GM18873 (cell line): ENCODE results near the gene C3AR1.

ENCODE experiments used
- ATAC-seq: cut with Tn5 transposase; IDR thresholded peaks from one replicate; pipeline ENCODE4 v1.9.1; 2021; ENCODE audit warnings: mild to moderate bottlenecking, moderate library complexity, moderate number of reproducible peaks; ENCODE audit not compliant: unreplicated experiment, low FRiP score

The C3AR1 gene

DNA sequence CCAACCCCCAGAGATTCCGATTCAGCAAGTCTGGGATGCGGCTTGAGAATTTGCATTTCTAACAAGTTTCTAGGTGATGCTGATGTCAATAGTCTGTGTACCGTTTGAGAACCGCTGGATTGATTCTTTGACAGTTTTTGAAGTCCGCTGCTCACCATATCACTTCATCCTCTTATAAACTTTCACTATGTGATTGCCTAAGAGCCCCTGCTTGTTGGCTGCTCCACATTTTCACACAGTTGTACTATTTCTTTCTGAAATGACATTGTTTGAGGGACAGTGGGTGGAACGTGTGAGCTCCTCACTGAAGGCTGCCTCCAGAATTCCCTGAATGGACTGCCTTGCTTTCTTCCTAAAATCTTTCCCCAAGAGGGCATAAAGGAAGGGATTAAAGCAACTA is 7.7 kb downstream of the C3AR1 start:
- no peak for ATAC-seq

DNA sequence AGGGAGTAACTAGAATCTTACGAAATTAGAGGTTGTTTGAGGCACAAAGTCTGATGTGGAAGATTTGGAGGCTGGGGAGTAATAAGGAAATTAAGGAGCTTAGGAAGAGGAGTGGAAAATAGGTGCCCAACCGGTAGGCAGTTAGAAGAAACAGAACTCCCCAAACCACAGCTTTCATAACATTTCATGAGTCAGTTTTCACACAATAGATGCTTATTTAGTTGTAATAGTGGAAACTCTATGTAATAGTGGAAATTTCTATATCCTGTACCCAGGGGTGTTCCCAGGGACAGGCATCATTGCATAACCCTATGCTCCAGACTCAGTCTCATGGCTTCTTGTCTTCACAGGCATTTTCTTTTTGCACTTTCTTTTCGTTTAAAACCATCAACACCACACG is 8.3 kb downstream of the C3AR1 start:
- no peak for ATAC-seq

DNA sequence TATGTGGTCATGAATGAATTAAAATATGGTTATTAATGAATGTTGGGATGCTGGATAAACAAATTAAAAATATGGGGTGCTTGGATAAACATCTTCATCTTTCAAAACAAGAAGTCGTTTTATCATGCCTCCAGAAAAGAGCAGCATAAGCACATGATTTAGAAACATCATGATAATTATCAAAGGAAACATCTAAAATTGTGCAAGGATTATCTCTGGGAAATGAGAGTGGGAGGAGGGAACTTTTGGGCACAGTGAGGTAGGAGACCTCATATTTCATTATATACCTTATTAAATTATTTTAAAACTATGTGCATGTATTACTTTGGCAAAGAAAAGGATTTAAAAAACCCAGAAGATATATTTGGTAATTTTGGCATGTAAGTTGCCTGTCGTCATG is 8.9 kb downstream of the C3AR1 start:
- no peak for ATAC-seq

DNA sequence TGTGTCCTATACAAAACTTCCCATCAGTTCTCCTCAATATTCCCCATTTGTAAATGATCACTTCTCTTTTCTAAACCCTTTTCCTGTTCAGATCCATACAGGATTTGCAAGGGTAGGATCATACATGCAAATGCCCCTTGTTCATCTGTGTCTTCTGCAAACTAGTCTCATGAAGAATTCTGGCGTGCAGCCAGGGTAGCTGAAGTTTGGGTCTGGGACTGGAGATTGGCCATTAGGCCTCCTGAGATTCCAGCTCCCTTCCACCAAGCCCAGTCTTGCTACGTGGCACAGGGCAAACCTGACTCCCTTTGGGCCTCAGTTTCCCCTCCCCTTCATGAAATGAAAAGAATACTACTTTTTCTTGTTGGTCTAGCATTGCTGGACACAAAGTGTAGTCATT is 11.3 kb downstream of the C3AR1 start:
- ATAC-seq, result no peak

DNA sequence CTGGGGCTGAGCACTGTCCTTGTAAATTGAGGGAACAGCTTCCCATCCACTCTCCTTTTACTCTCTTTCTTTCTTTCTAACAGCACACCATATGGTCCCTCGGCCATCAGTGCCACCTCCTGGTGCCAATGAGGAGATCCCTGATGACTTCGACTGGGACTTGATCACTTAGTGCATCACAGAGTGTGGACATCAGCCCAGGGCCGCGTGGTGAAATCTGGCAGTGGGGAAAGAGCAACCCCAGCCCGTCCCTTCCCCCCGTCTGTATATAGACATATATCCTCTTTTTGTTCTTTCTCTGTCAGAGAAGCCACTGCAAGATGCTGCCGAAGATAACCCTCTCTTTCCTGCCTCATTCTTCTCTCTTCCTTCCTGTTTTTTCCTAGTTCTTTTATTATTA is 13.5 kb downstream of the C3AR1 start:
- no peak for ATAC-seq

DNA sequence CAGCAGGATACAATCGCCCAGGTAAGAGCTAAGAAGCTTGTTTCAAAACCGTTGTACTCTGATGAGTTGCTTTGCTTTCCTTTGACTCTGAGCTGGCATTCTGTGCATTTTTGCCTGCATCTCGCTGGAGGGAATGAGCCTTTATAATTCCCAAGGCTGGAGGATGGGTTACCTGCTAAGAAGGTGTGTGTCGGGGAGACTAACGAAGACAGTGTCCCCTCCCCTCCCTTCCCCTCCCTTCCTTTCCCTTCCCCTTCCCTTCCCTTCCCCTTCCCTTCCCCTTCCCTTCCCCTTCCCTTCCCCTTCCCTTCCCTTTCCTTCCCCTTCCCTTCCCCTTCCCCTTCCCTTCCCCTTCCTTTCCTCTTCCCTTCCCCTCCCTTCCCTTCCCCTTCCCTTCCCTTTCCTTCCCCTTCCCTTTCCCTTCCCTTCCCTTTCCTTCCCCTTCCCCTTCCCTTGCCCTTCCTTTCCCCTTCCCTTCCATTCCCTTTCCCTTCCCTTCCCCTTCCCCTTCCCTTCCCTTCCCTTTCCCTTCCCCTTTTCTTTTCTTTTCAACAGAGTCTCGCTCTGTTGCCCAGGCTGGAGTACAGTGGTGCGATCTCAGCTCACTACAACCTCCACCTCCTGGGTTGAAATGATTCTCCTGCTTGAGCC is 15.4 kb downstream of the C3AR1 start:
- no peak for ATAC-seq

DNA sequence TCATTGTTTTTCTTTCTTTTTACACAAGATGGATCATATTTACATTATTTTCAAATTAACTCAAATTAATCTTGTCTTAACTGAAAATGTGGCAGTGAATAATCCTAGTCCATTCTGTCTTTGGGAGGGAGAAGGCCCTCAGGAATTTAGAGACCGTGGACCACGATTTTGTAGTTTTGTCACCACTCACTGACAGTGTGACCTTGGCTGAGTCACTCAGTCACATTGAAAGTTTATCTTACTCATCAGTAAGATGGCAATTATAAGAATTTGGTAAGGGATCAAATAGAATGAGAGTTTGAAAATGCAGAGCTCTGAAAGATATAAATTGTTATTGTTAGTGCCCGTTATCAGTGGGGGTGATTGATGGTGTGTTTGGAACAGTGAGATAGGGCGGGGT is 17.3 kb downstream of the C3AR1 start:
- ATAC-seq, result no peak

DNA sequence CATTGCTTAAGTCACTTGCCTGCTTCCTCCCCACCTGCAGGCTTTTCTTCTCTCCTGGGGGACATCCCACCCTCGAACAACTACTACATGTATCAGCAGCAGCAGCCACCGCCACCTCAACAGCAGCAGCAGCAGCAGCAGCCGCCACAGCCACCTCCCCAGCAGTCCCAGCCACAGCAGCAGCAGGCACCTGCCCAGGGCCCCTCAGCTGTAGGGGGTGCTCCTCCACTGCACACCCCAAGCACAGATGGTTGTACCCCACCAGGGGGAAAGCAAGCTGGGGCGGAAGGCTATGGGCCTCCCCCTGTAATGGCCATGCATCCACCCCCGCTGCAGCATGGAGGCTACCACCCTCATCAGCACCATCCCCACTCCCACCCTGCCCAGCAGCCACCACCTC is 18.3 kb downstream of the C3AR1 start:
- ATAC-seq, result no peak

DNA sequence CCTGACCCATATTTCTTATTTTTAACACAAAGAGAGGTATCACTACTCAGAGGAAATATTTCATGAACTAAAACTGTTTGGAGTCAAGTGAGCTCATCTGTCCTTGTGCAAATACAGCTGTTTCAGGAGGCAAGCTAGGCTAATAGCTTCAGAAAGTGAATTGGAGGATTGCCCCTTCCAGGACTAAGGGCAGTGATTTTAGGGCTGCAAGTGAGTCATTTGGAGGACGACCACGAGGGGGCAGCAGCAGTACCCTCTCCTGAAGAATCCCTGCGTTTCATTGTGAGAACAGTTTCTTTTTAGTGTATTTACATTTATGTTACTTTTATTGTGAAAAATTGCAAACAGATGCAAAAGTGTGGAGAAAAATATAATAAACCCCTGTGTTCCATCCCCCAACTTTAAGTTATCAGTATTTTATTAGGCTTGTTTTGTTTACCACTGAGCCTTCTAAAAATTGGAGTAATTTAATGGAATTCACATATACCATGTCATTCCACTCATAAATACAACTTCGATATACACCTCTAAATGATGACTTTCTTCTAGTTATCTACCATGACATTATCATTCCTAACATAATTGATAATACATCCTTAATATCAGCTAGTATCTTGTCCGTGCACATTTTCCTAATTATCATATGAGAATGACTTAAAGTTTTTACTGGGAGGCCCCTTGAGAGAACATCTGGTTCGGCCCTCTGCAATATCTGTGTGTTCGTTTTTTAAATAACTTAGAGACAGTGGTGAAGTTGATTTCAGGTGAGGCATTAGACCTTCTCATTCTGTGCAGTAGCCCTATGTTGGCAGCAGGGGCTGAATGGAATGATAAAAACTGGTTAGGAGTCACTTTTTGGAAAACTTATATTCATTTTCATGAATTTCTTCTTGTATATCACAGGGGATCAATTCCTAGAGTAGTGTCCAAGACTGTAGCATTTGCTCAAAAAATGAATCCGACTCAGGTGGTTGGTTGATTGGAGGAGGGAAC is 19.9 kb downstream of the C3AR1 start:
- no peak for ATAC-seq

DNA sequence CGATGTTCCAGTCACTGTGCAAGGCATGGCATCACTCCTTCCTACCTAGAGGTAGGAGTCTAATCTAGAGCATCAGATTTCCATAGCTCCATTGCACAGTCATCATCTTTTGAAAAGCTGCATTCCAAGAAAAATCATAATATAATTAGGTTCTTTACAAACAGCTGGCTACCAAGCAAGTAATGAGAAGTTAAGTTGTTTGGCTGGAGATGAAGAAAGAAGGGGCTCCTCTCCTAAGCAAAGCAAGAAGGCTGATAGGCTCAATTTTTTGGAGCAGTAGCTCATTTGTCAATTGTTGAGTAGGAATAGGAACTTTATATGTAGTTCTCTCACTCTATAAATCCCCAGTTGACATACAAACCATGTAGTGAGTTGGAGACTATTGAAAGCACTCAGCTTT is 25.4 kb downstream of the C3AR1 start:
- ATAC-seq, result no peak

DNA sequence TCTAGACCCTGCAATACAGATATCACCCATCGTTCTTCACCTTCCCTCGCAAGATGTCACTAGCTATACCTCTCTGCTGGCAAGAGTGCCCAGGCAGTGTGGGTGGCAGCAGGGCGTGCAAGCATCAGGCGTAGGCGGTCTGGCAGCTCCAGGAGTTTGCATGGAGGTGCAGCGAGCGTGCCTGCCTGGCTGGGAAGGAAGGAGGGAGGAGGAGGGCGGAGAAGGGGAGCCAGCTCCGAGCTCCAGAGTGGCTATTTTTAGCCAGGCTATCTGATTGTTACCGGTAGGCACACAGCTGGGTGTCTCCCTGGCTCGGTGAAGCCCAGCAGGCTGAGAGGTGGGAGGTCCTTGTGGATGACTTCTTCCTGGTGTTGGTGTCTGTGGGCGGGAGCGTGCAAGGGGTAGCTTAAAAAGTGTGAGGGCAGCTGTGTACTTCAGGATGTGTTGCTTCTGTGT is 27.5 kb downstream of the C3AR1 start:
- no peak for ATAC-seq

DNA sequence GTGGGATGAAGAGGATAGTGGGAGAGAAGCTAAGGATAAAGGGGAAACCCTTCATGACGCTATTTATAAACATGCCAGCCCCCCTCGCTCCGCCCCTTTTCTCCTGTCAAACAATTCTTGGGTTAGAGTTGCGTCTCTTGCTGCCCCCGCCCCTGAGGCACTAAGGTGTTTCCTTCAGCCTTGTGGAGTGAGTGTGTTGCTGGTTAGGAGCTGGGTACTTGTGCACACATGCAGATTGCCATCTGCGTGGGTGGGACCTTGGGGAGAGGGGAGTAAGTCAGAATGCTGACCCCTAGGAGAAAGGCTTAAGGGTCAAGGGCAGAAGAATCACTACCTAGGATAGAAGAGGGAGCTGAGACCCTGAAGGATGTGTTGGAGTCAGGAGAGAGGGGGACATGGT is 28.2 kb downstream of the C3AR1 start:
- ATAC-seq, result no peak

DNA sequence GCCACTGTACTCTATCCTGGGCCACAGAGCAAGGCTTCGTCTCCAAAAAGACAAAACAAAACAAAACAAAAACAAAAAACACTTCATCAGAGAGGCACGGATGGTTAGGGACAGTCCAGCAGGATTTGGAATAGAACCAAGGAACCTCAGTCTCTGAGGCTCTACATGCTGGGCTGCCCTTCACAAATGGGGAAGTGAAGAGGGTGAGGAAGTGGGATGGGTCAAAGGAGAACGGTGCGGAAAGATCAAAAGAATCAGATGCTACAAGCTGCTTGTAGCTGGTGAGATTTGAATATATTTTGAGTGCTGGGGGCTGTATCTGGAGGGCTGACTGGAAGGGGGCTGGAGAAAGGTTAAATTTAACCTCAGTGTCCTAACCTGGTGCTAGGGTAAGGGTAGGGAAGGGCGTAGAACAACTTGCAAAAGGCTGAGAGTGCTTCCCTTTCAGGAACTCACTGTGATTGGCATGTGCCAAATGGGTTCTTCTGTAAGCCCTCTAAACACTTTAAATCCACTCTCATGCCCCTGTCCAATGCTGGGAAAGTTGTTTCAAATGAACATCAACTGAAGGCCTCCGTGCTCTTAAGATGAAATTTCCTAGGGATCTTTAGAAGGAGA is 29.0 kb downstream of the C3AR1 start:
- no peak for ATAC-seq

DNA sequence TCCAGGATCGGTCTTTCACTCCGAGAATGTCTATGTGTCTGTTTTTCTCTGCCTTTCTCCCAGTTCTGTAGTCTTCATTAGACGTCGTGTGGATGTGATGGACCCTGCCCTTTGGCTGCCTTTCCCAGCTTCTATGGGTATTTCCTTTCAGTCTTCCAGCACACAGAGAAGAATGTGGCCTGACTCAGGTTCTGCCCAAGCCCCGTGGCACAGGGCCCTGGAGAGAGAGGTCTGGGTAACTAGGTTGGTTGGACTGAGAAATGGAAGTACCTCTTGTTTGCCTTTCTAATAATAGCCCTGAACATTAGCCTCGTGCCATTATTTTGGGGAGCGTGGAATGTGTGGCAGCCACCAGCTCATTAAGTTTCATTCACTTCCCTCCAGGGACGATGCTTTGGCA is 29.8 kb downstream of the C3AR1 start:
- no peak for ATAC-seq

DNA sequence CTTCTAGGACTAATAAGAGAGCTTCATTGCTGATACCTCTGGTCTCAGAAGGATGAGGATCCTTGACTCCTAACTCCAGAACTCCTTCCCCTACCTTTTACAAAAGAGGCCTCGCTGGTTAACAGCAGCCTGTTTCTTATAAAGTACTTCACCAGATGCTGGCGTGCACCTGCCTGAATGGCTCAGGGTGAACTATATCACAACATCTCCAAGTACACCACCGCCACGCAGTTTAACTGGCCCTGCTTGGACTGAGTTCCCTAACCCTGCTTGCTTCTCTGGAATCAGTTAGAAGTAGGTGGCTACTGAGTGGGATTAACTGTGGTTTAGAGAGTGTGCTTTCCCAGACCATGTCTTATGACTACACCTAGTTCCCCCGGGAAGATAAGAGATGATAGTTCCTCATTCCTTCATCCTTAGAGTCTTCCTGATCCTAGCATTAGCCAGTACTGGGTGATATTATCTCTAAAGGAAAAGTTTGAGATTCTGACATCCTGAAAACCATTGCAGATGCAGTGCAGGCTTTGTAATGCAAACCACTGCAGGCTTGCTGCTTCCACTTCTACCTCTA is 30.6 kb downstream of the C3AR1 start:
- ATAC-seq, result no peak

DNA sequence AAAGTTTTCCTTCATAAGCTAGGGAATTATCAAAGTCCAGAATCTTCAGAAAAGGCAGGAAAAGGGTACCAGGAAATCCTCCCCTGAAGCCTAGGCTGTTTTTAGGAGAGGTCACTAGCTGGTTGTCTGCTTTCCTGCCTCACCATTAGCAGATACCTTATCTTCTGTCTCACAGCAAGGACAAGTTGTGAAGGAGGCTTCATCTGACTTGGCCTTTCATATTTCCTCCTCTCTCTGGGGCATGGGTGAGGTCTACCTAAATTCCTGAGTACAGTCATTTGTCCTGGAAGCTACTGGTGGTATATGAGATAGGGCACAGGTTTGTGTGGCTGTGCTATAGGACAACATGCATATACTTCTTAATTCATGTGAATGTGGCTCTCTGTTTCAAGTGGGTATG is 31.4 kb downstream of the C3AR1 start:
- no peak for ATAC-seq

DNA sequence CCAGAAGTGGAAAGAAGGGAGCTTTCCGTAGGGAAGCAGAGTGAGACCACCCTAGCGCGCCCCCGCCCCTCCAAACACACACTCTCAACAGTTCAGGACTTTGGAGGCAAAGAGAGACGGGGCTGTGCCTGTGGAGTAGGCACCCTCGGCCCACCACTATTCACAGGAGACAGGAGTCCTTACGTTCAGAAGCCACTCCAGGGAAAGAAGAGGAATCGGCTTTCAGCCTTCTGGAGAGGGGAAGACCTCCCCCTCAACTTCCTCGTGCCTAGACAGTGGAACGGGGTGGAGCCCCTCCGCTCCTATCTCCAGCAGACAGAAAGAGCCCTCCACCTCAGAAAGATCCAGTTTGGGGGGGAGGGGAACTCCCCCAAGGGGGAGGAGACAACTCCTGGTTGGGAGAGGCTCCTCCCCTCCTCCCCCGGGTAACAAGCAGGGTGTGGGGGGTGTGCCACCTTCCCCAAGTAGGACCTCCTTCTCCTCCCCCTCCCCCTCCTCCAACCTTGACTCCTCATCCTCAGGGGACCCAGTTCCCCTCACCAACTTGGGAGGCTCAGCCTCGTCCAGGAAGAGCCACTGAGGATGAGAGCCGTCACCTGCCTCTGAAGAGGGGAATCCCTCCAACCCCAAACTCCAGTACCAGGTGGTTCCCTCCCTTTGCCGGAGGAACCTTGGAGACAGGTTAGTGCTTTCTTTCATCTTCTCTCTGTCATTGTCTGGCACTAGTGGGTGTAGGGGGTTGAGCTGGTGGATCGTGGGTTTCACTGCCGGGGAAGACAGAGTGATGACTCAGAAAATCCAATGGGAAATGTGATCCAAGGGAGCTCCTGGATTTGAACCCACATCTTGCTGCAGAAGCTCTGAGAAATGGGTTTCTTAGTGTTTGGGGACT is 32.8 kb downstream of the C3AR1 start:
- no peak for ATAC-seq

DNA sequence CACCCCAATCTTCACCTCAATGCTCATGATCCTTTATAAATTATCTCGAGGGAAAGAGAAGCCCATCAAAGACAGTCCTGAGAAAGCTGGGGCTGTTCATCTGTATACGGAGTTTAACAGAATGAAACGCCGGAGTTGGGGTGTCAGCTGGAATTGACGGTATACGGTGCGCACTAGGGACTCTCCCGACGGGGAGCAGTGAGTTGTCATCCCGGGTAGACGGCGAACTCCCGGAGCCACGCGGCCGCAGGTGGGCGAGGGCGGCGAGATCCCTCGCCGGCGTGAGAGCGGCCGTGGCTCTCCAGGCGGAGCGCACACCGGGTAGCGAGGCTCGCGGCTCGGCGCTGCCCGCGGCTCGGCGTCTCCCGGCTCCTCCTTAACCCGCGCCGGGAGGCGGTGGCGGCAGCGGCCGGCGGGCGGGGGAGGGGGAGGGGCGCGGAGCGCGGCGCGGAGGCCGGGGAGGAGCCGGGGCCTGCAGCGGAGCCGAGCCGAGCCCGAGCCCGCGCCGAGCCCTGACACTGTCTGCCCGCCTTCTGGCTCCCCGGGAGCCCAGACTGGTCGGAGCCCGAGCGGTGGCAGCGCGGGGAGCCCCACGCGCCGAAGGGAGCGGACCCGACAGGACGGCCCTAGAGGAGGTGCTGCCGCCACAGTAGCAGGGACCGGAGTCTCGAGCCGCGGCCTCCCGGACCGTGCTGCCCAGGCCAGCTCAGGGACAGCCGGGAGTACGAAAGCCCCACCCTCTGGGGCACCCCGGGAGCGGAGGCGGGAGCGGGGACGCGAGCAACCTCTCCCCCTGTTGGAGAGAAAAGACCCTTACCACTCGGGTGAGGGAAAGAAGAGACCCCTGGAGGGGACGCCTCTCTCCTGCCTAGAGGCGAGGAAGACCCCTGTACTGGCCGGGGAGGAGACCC is 33.7 kb downstream of the C3AR1 start, which contains the start of gene FOXJ2:
Gene FOXJ2, plus strand, starts transcription at position 475 of the 911 bp plus-strand sequence. CDS start 7,117 bp downstream, outside the sequence.
- ATAC-seq, result no peak

DNA sequence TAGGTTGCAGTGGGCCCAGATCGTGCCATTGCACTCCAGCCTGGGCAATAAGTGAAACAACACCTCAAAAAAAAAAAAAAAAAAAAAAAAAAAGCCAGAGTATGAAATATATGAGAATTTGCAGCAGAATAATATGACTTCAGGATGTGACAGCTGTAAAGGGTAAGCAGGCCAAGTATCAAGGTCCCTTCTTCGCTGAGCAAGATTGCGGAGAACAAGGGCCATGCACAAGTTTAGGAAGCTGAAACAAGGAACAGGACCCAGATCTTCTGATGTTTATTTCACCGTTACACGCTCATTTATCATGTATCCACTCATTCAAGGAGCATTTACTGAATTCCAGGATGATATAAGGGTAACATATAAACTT is 34.3 kb downstream of the C3AR1 start:
- no peak for ATAC-seq
